A204.1 (cell line): ENCODE results near the gene DNER.
"Not testable (repeated sequence)": the region's sequence is repeated elsewhere in the genome, so short reads cannot be mapped to it uniquely, and the experiment has no call there.

Experiments
- FAIRE-seq: peaks from 2 replicates; lab custom pipeline; 2012; peaks lifted over from hg19 to GRCh38; lab: Jason Lieb, UNC

The DNER gene

DNA sequence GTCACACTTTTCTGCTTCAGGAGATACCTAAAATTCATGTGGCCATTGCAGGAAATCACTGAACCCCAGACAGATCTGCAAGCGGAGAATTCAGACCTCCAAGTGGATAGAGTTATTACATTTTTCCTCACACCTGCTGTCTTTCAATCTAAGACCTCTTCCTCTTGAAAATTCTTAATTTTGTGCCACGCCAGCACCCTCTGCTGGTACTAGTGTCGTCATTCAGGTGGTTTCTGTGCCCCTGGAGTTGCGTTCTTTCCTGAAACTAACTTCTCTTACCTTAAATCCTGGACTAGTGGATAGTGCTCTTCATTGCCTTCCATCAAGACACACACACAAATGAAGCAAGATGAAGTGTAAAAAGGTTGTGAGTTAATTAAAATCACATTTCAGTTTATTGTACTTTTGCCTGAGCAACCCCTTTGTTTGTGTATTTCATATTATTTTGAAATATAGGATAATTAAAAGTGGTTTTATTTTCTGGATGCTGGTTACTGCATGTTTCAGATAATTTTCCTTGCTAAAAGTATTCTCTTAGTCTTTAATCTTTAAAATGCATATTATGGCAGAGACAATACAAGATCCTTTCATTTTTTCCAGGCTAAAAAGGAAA, 1.6 kb upstream of the DNER start:
- FAIRE-seq = peak; percentile 80

GRCh38 chr2:229714736-229715541, 584 bp upstream of the DNER start:
- FAIRE-seq = no peak

GRCh38 chr2:229713371-229714079, 830 bp downstream of the DNER start:
- FAIRE-seq = no peak

- FAIRE-seq = peak; percentile 91
Measured at GRCh38 chr2:229712136-229712535, 2.2 kb downstream of the DNER start.

GRCh38 chr2:229708335-229708734, 6.0 kb downstream of the DNER start:
- FAIRE-seq = no peak

- FAIRE-seq = no peak
Measured at GRCh38 chr2:229703909-229704630, 10.3 kb downstream of the DNER start.

- no peak for FAIRE-seq
Measured at GRCh38 chr2:229701716-229702115, 12.6 kb downstream of the DNER start.

GRCh38 chr2:229701062-229701461, 13.3 kb downstream of the DNER start:
- FAIRE-seq = no peak

DNA sequence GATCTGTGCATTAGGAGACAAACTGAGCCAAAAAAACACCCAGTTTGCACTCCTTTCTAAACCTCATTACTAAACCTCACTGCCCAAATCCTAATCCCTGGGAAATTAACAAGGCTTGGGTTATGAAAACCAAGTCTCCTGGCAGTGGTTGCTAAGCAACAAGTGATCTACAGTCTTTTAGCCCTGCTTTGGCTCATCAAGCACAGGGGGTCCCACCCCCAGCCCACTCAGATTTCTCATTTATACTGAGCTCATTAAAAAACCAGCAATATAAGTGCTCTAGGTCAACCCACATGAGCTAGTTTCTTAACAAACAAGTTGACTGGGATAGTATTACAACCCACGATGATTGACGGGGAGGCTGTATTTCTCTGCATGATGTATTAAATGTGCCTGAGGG, 18.4 kb downstream of the DNER start:
- FAIRE-seq = no peak

DNA sequence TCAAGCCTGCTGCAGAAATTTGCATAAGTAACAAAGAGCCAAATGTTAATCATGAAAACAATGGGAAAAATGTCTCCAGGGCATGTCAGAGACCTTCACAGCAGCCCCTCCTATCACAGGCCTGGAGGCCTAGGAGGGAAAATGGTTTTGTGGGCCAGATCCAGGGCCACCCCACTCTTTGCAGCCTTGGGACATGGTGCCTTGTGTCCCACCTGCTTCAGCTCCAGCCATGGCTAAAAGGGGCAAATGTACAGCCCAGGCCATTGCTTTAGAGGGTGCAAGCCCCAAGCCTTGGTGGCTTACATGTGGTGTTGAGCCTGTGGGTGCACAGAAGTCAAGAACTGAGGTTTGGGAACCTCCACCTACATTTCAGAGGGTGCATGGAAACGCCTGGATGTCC, 20.5 kb downstream of the DNER start:
- not testable (repeated sequence) for FAIRE-seq

DNA sequence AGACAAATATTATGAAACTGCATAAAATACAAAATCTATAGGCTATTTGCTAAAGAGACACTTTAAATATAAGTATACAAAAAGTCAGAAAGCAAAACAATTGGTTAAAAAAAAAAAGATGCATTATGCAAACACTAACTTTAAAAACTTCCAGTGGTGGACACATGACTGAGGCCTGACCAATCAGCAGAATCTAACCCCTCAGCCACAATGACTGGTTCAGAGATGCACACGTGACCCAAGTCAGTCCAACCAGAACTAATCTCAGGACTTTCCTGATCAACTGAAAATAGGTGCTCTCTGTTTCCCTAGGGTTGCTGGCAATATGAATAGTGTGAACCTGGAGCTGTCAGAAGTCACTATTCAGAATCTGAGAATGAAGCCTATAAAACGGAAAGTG, 22.7 kb downstream of the DNER start:
- peak; percentile 25 for FAIRE-seq

- no peak for FAIRE-seq
Measured at GRCh38 chr2:229689307-229689839, 25.0 kb downstream of the DNER start.

DNA sequence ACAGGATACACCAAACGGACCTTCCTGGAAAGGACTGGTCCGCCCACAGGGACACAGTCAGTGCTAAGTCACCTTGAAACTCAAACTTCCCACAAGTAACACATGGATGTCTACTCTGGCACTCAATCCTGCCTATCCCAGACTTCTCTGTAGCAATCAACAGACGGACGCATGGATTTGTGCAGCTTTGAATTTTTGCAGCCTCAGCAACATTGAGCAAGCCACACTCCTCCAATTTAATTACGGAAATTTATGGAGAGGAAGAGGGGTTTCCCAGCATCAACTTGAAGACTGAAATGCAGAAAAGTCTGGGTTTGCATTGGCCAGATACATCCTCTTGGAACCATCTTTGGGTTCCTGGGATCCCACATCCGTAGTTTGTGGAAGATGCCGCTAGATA, 26.2 kb downstream of the DNER start:
- no peak for FAIRE-seq

GRCh38 chr2:229686122-229686919, 28.0 kb downstream of the DNER start:
- FAIRE-seq = no peak

DNA sequence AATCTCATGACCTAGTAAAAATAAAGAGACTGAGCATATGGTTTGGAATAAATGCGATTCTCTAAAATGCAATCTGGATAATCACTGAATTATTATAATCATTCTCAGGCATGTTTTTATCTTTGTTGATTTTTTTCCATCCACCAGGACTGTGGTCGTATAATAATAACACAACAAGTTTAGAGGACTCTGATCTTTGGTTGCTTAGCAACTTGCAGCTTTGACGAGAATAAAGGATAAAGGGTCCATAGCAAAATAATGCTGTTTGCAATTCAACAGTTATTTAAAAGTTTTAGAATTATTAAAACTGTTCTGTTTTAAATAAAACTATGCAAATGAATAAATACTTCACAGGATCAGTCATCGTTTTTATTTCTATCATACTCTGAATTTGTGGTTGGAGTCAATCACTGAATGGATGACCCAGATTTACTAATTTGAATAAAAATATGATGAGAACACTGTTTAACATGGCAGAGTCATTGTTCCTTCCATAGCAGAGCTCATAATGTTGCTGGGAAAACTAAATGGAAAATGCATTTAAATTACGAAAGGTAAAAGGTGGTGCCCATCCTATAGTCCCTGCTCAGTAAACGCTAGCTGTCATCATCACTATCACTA, 29.3 kb downstream of the DNER start:
- no peak for FAIRE-seq

- FAIRE-seq = no peak
Measured at GRCh38 chr2:229679393-229680125, 34.8 kb downstream of the DNER start.

DNA sequence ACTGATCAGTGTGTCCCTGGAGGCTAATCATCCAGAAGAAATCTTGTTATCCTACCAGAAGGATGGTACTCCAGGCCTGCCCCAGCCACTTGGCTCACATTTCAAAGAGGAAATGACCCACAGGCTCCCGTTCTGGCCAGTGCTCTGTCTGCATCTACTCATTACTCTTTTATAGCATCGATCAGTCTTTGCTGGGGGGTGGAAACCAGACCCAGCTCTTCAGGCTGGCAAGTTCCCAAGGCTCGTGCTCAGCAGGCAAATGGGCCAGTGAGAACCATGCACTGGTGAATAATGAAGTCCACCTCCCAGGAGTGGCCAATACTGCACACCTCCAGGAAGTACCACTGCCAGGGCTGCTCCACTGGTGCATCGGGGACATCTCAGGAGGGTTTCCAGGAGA, 38.8 kb downstream of the DNER start:
- FAIRE-seq = no peak

GRCh38 chr2:229674830-229675530, 39.4 kb downstream of the DNER start:
- no peak for FAIRE-seq

DNA sequence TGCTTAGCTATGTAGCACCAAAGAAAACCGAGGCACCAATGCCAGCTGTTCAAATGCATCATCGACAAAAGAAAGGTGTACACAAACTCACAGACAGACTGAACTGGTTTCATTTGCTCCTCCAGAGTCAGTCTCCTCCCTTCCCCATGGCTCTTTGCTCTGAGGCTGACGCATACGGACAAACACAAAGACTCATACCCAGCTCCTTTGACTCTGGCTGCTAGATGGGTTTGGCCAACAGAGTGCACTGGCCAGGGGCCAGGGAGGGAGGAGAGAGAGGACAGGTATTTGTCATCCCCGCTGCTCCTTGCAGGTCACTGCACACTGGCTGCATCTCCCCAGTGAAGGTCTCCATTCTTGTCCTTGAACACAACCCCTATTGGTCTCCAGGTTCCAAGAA, 40.7 kb downstream of the DNER start:
- no peak for FAIRE-seq

DNA sequence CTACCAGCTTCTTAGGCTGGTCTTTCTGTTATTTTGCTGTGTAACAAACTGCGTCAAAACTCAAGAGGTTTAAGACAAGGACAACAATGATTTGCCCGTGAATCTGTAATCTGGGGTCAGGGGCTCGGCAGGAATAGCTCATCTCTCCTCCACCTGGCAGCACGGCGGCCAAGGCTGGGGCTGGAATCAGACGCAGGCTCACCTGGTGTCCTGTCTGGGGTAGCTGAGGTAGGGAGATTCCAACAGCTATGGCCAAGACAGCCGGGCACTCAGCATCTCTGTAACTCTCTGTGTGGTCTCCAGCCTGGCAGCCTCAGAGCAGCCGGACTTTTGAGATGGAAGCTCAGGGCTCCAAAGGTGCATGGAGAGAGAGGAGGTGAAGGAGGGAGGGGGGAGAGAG, 42.3 kb downstream of the DNER start:
- FAIRE-seq = no peak
